NCI-H2171 (cell line): ENCODE results near the gene PABPC1L.

Experiments
- DNase-seq: peaks from one replicate; lab custom pipeline; 2025; lab: John Stamatoyannopoulos, UW

PABPC1L gene

DNA sequence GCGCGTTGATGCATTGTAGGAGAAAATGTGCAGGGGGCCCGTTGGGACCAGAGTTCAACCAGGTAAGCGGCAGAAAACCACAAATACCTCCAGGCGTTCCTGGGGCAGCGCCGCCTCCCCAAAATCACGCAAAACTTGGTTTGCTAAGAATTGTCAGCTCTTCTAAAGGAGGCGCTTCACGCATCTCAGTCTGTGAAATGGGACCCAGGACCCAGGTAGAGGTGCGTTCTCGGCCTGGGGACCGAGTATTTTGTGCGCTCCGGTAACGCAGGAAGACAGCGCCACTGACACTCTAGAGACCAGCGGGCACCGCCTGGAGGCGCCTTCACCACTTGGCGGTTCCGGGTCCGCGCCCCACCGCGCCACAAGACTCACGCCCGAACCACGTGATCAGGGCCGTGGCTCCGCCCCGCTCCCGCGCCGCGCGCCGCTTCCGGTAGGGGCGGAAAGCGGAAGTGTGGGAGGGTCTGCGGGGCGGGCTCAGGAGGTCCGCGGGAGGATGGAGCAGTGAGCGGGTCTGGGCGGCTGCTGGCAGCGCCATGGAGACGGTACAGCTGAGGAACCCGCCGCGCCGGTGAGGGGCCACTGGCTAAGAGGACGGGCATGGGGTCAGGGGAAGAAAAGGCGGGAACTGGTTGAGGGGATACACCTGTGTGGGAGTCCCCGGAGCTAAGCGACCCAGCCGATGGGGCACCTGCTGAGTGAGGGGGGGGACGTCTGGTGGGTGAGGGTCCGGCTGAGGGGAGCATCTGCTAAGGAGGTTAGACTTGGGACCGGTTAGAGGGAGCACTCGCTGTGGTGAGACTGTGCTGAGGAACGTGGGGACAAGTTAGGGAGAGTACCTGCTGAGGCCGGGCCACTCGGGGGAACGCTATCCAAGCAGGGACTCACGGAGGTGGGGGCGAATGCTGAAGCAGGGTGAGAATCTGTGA is 56.4 kb downstream of the PABPC1L start, which contains the start of gene STK4:
Gene STK4, plus strand, starts transcription at position 483 of the 932 bp plus-strand sequence. Its CDS starts 57 bp downstream, at position 540.
- peak; percentile 97 for DNase-seq

DNA sequence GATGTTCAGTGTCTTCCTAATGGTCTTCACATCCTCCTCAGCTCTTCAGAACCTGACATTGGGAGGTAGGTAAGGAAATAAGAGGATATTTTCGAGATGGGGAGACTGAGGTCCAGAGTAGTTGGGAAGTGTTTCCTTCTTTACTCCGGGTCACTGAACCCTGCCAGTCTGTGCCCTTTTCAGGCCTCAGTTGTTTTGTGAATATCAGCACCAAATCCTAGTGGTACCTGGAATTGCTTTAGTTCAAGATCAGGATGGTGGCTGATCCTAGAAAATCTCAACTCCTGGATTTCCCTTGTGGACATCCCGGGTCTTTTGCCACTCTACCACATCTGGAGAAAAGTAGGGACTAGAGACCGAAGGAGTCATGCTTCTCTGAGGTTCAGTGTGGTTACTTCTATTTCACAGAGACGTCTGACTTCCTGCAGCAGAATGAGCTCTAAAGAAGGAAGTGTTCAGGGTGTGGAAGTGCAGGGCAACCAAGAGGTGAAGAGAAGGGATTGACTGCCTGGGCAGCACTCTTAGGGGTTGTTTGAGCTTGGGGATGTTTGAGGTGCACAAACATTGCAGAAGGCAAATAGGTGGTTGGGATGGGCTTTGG is 57.4 kb downstream of the PABPC1L start:
- DNase-seq, result no peak

DNA sequence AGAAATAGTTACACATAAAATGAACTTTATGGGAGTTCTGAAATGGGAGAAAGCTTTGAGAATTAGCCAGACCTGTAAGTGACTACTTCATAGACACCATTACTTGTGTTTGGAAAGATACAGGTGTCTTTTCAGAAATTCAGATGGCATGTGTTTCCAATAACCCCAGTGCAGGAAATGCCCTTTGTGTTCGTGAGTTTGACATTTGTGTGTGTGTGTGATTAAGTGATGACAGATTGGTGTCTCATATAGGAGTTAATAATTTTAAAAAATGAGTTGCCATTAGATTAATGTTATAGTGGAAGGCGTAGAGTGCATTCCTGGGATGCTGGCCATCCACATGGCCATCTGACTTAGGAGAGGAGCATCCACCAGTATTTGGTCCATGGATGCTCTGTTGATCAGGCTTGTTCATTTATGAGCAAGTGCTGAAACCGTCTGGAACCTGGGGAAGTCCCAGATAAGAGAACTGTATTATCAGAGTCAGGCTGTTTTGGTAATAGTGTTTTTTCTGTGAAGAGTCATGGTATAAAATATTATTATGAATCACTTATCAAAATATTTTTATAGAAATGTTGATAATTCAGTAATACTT is 59.5 kb downstream of the PABPC1L start:
- DNase-seq, result no peak

DNA sequence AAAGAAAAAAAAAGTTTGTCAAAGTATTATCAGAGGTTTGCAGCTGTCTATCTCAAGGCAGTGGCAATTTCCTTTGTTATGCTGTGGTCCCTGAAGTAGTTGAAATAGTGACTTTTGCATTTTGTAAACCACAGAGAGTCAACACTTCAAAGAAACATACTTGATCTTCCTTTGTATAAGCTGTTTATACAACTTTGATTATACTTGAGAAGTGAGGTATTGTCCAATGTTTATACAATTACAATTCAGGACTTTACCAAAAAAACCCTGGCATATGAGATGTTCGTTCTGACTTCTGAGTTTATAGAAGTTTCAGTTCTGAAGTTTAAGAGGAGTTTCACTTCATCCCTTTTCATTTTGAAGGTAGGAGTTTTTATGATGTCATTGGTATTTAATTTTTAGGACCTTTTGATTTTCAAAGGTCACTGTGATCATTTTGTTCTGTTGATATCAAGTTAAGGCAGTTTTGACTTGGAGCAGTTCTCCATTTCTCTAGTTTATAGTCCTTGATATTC is 60.4 kb downstream of the PABPC1L start:
- no peak for DNase-seq

DNA sequence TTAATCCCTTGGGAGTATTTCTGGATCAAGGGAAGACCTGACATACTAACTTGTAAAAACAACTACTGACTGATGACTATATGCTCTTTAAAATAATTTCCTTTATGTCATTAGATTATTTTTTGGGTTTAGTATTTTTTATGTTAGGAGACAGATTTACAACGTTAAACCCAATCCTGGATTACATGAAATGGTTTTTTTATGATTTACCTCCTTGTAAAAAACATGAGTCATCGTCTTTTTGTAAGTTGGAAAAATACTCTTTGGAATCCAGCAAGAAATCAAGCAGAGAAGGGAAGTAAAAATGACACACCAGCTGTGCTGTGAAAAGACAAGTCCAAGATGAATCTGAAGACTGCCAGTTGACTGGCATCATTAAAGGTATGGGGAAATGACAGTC is 63.2 kb downstream of the PABPC1L start:
- no peak for DNase-seq

DNA sequence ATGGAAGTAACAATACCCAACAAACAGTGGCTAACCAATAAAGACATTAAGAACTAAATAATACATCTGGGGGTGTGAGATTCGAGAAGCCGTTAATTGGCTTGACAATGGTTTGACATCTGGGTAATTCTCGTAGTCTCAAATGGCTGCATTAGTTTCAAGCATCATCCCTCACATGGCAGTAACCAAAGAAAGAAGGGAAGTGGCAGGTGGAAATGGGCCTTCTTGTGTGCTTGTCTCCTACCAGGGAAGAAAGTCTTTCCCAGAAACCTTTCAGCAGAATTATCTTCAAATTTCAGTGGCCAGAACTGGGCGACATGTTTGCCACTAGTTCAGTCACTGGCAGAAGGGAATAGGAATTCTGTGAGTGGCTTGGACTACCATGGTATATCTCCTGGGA is 66.8 kb downstream of the PABPC1L start:
- DNase-seq, result no peak

DNA sequence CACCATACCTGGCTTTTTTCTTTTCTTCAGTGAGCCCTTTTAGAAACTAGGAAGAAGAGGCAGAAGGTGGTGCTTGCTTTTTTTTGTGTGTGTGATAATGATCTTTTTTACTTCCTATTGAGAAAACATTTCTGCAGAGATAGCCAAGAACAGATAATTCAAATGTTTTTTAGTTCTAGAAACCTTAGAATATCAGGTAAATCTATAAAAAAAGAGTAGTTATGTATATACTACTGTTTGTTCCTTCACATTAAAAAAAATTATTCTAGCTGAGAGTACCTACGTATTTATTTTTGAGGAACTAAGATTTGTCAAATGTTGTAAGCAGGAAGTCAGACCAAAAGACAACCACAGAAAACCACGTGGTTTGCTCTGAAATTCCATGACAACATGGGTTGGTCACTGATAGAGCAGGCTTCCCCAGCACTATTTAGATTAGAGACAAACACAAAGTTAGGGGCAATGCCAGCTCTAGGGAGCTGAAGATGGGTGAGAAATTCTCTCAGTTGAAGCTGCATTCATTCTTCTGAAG is 69.3 kb downstream of the PABPC1L start:
- no peak for DNase-seq

DNA sequence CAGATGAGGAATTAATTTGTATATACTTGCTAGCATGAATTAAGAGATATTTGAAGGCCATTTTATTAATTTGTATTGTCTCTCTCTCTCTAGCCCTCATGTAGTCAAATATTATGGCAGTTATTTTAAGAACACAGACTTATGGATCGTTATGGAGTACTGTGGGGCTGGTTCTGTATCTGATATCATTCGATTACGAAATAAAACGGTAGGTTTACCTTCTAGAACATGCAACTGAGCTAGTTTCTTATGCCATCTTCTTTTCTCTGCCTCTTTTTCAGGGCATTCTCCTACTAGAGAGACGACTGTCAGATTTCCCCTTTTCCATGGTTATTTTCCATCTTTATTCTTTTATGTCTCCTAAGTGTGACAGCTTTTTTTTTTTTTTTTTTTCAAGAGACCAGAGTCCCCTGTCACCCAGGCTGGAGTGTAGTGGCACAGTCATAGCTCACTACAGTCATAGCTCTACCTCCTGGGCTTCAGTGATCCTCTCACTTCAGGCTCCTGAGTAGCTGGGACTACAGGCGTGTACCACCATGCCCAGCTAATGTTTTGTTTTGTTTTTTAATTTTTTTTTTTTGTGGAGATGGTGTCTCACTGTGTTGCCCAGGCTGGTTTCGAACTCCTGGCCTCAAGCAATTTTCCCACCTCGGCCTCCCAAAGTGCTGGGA is 72.0 kb downstream of the PABPC1L start:
- no peak for DNase-seq

DNA sequence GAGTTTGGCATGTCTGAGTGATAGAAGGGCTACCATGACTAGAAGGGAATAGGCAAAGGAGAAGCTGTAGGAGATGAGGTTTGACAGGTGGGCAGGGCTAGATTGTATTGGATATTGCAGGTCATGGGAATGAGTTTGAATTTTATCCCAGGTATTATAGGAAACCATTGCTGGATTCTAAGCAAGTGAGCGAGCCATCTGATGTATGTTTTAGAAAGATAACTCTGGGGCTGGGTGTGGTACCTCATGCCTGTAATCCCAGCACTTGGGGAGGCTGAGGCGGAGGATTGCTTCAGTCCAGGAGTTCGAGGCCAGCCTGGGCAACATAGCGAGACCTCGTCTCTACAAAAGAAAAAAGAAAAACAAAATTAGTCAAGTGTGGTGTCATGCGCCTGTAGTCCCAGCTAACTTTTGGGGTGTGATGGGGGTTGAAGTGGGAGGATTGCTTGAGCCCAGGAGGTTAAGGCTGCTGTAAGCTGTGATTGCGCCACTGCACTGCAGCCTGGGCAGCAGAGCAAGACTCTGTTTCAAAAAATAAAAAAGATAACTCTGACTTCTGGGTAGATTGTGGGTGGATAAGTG is 73.3 kb downstream of the PABPC1L start:
- DNase-seq, result no peak

DNA sequence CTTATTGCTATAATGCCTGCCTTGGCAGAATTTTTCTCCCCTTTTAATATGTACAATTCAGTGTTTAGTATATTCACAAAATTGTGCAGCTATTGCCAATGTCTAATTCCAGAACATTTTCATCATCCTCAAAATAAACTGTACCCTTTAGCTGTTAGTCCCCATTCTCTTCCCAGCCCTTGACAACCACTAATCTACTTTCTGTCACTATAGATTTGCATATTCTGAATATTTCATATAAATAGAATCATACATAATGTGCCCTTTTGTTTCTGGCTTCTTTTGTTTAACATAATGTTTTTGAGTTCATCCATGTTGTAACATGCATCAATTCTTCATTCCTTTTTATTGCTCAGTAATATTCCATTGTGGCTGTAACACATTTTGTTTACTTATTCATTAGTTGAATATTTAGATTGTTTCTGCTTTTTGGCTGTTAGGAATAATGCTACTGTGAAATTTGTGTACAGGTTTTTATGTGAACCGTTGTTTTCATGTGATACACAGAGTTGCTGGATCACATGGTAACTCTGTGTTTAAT is 78.8 kb downstream of the PABPC1L start:
- no peak for DNase-seq
